SK-N-SH (cell line): ENCODE data around the gene COL25A1. TPM values are rescaled to one million over a fixed set of nuclear protein-coding genes. Genes with fewer than 3 reads are reported as not detected.

Experiments used
- CTCF ChIA-PET: fragments of 300-600, 350-600 bp; formaldehyde crosslinking; extraction: SDS; loops from one replicate; lab custom pipeline; 2021; lab: Yijun Ruan, JAX
- POLR2A ChIA-PET: fragments of 350-600 bp; sonication (Branson Sonifier 250); formaldehyde crosslinking; extraction: SDS; loops from one replicate; lab custom pipeline; 2020; ENCODE audit warnings: antibody characterized with exemption, inconsistent platforms; lab: Yijun Ruan, JAX
- DNase-seq: peaks from one replicate; pipeline ENCODE4 v3.0.0; 2012
- H2AFZ ChIP-seq: fragments of 200-600 bp; sonication (generic); 2 replicates; pipeline ENCODE4 v1.8.1; 2016; ENCODE audit warnings: antibody characterized with exemption, mild to moderate bottlenecking, low read depth
- H3F3A ChIP-seq: fragments of 200-600 bp; sonication (generic); replicated peaks from 2 replicates; pipeline ENCODE3; 2016; ENCODE audit warnings: antibody characterized with exemption, mild to moderate bottlenecking; ENCODE audit not compliant: insufficient read depth
- H3K27ac ChIP-seq, 2 experiments: fragments of 200-500 bp in 1 of 2; fragments of 200-600 bp in 1 of 2; sonication (Bioruptor generic) in 1 of 2; sonication (generic), shearing (Covaris generic) in 1 of 2; 2 replicates each; pipeline versions ENCODE4 v1.5.1 to v1.6.1; 2014 to 2016; ENCODE audit warnings: low read depth in 2 of 2, inconsistent platforms in 1 of 2, low read length in 1 of 2, mild to moderate bottlenecking in 1 of 2, mixed read lengths in 1 of 2
- H3K27me3 ChIP-seq: fragments of 200-600 bp; sonication (generic), shearing (Covaris generic); 2 replicates; pipeline ENCODE4 v1.6.1; 2016; ENCODE audit warnings: mixed run types; ENCODE audit not compliant: insufficient read depth
- H3K36me3 ChIP-seq, 2 experiments: fragments of 200-500 bp in 1 of 2; fragments of 200-600 bp in 1 of 2; sonication (Bioruptor generic) in 1 of 2; sonication (generic) in 1 of 2; replicated peaks in 1 of 2; 2 replicates each; pipeline versions ENCODE3 to v1.5.1; 2014 to 2016; ENCODE audit warnings: low read length in 1 of 2, mild to moderate bottlenecking in 1 of 2; ENCODE audit not compliant: insufficient read depth in 2 of 2, control insufficient read depth in 1 of 2
- H3K4me1 ChIP-seq, 2 experiments: fragments of 200-500 bp in 1 of 2; fragments of 200-600 bp in 1 of 2; sonication (Bioruptor generic) in 1 of 2; sonication (generic), shearing (Covaris generic) in 1 of 2; 2 replicates each; pipeline versions ENCODE4 v1.5.1 to v1.6.1; 2014 to 2016; ENCODE audit warnings: low read depth in 1 of 2, low read length in 1 of 2, mixed run types in 1 of 2; ENCODE audit not compliant: insufficient read depth in 2 of 2, control insufficient read depth in 1 of 2
- H3K4me2 ChIP-seq: fragments of 200-600 bp; sonication (generic), shearing (Covaris generic); 2 replicates; pipeline ENCODE4 v1.6.1; 2017; ENCODE audit warnings: mixed run types
- H3K4me3 ChIP-seq, 2 experiments: fragments of 200-500 bp in 1 of 2; fragments of 200-600 bp in 1 of 2; sonication (Bioruptor generic) in 1 of 2; sonication (generic), shearing (Covaris generic) in 1 of 2; 2 replicates each; pipeline versions ENCODE4 v1.5.1 to v1.8.1; 2014 to 2016; ENCODE audit warnings: low read depth in 2 of 2, inconsistent platforms in 1 of 2, low read length in 1 of 2, mild to moderate bottlenecking in 1 of 2, mixed read lengths in 1 of 2, moderate library complexity in 1 of 2
- H3K79me2 ChIP-seq: fragments of 200-600 bp; sonication (generic); 2 replicates; pipeline ENCODE4 v1.8.1; 2017; ENCODE audit warnings: mild to moderate bottlenecking; ENCODE audit not compliant: insufficient read depth
- H3K9ac ChIP-seq: fragments of 200-600 bp; sonication (generic); 2 replicates; pipeline ENCODE4 v1.6.1; 2017; ENCODE audit warnings: mixed run types
- H3K9me2 ChIP-seq: fragments of 200-600 bp; sonication (generic); 2 replicates; pipeline ENCODE4 v1.6.1; 2017; ENCODE audit warnings: mixed run types
- H3K9me3 ChIP-seq: fragments of 200-600 bp; sonication (generic); 2 replicates; pipeline ENCODE4 v1.6.1; 2017; ENCODE audit warnings: mixed run types, mild to moderate bottlenecking, moderate library complexity
- H4K20me1 ChIP-seq: fragments of 200-600 bp; sonication (generic); 2 replicates; pipeline ENCODE4 v1.6.1; 2017; ENCODE audit warnings: mild to moderate bottlenecking, mixed run types; ENCODE audit not compliant: insufficient read depth
- CTCF ChIP-seq: fragments of 200-600 bp; sonication (generic); IDR thresholded peaks from 2 replicates; pipeline ENCODE4 v1.6.1; 2017; ENCODE audit warnings: antibody characterized with exemption, mild to moderate bottlenecking, moderate library complexity
- ELF1 ChIP-seq: IDR thresholded peaks from 2 replicates; pipeline ENCODE4 v1.4.0; 2012
- EZH2phosphoT487 ChIP-seq: fragments of 200-600 bp; sonication (generic); IDR thresholded peaks from 2 replicates; pipeline ENCODE4 v1.6.1; 2017; ENCODE audit warnings: low read depth, mixed run types, mild to moderate bottlenecking, antibody characterized with exemption, moderate library complexity, borderline replicate concordance
- FOXJ3 ChIP-seq: sonication (generic); formaldehyde crosslinking; IDR thresholded peaks from 2 replicates; pipeline ENCODE4 v1.5.1; 2020; ENCODE audit warnings: mild to moderate bottlenecking, missing genetic modification reagents
- GATA2 ChIP-seq: sonication (generic); formaldehyde crosslinking; IDR thresholded peaks from 2 replicates; pipeline ENCODE4 v1.5.0; 2020; ENCODE audit warnings: mild to moderate bottlenecking, missing genetic modification reagents
- JUND ChIP-seq: IDR thresholded peaks from 2 replicates; pipeline ENCODE4 v1.4.0; 2012
- POLR2AphosphoS5 ChIP-seq: IDR thresholded peaks from 2 replicates; pipeline ENCODE4 v1.6.1; 2012; ENCODE audit warnings: low read depth, low read length
- RAD21 ChIP-seq: IDR thresholded peaks from 2 replicates; pipeline ENCODE4 v1.6.1; 2012; ENCODE audit warnings: mild to moderate bottlenecking, low read length
- RCOR1 ChIP-seq: fragments of 150-350 bp; IDR thresholded peaks from 2 replicates; pipeline ENCODE4 v1.6.1; 2017; ENCODE audit warnings: antibody characterized with exemption, low read length
- RFX5 ChIP-seq: IDR thresholded peaks from 2 replicates; pipeline ENCODE4 v1.6.1; 2012; ENCODE audit warnings: mild to moderate bottlenecking, improper control_type of control experiment, low read length
- RXRA ChIP-seq: IDR thresholded peaks from 2 replicates; pipeline ENCODE4 v1.4.0; 2012; ENCODE audit warnings: low read depth, mild to moderate bottlenecking, borderline replicate concordance
- SIN3A ChIP-seq: IDR thresholded peaks from 2 replicates; pipeline ENCODE4 v1.6.1; 2012; ENCODE audit warnings: low read depth, mild to moderate bottlenecking, low read length, moderate library complexity, borderline replicate concordance
- TAF1 ChIP-seq: IDR thresholded peaks from 2 replicates; pipeline ENCODE4 v1.6.1; 2012; ENCODE audit warnings: low read depth, mild to moderate bottlenecking, low read length, moderate library complexity, borderline replicate concordance
- TCF12 ChIP-seq: IDR thresholded peaks from 2 replicates; pipeline ENCODE4 v1.4.0; 2012
- TEAD4 ChIP-seq: IDR thresholded peaks from 2 replicates; pipeline ENCODE4 v1.4.0; 2012; ENCODE audit warnings: mild to moderate bottlenecking, borderline replicate concordance; ENCODE audit not compliant: insufficient read depth
- USF1 ChIP-seq: IDR thresholded peaks from 2 replicates; pipeline ENCODE4 v1.4.0; 2012; ENCODE audit warnings: low read depth, borderline replicate concordance
- USF2 ChIP-seq: fragments of 150-350 bp; IDR thresholded peaks from 2 replicates; pipeline ENCODE4 v1.6.1; 2017; ENCODE audit warnings: antibody characterized with exemption, low read length, low read depth, borderline replicate concordance
- YY1 ChIP-seq: IDR thresholded peaks from 2 replicates; pipeline ENCODE4 v1.4.0; 2012; ENCODE audit warnings: low read depth, mild to moderate bottlenecking
- ZBTB33 ChIP-seq: IDR thresholded peaks from 2 replicates; pipeline ENCODE4 v1.4.0; 2012; ENCODE audit warnings: low read depth, borderline replicate concordance
- WGBS: methylation state at CpG from one replicate; pipeline ENCODE4 v1.1.6; 2017; ENCODE audit warnings: low lambda C conversion rate; 5-methylcytosine and 5-hydroxymethylcytosine counted together
- polyA plus RNA-seq, 3 experiments: library from polyadenylated mRNA; depleted of rRNA; stranded (reverse); fragments of >200 nt; gene quantifications; 2 replicates each; pipeline ENCODE4 v1.2.3, GENCODE V29; 2012

Gene COL25A1
- polyA plus RNA-seq, 1 of the 3 experiments (the other 2 are of a cell fraction) = not detected

- Histone ChIP-seq H3K9me3 (no peaks in the 10 kb centered on the region), H3F3A (no peaks in the 10 kb centered on the region), H3K79me2 (no peaks in the 10 kb centered on the region), H3K9me2 (no peaks in the 10 kb centered on the region), H3K4me3 (no peak overlapping the region), H3K27ac (no peak overlapping the region), H3K36me3 (no peaks in the 10 kb centered on the region), H4K20me1 (no peaks in the 10 kb centered on the region), H3K9ac (no peak overlapping the region), H3K27me3 (no peaks in the 10 kb centered on the region), H3K4me1 (no peaks in the 10 kb centered on the region), H2AFZ (no peak overlapping the region), H3K4me2 (no peak overlapping the region)
- ChIA-PET CTCF (no interaction called here), POLR2A (no interaction called here)
- 0% methylated on average over 2 of the region's 2 CpGs for WGBS
- TF ChIP-seq FOXJ3 = no peak
- no peak for TF ChIP-seq USF1
- TF ChIP-seq RAD21 = no peak
- no peak for TF ChIP-seq JUND
- no peak for TF ChIP-seq TEAD4
- no peak for TF ChIP-seq YY1
- no peak for TF ChIP-seq SIN3A
- TF ChIP-seq CTCF = no peak
- TF ChIP-seq TAF1 = no peak
- no peak for DNase-seq
These were observed 145.3 kb downstream of the COL25A1 start for GRCh38 chr4:109157205-109157604.

- H3K27me3 ChIP-seq = no peaks in the 10 kb centered on the region
- H2AFZ ChIP-seq = no peak overlapping the region
- POLR2A ChIA-PET = no interaction called here
- no peak for TF ChIP-seq TEAD4
- no peak for TF ChIP-seq JUND
- TF ChIP-seq GATA2 (CRISPR knock-in tag) = no peak
- no peak for TF ChIP-seq EZH2phosphoT487
- no peak for TF ChIP-seq TCF12
- no peak for TF ChIP-seq RCOR1
- no peak for TF ChIP-seq USF2
- no peak for TF ChIP-seq CTCF
- TF ChIP-seq RFX5 = no peak
- no peak for TF ChIP-seq POLR2AphosphoS5
- TF ChIP-seq USF1 = no peak
- no peak for TF ChIP-seq ZBTB33
- TF ChIP-seq ELF1 = no peak
- TF ChIP-seq RXRA = no peak
- no peak for TF ChIP-seq SIN3A
- TF ChIP-seq TAF1 = no peak
These were observed 146.1 kb downstream of the COL25A1 start for GRCh38 chr4:109156356-109156755.

More at GRCh38 chr4:109156356-109156755, 146.1 kb downstream of the COL25A1 start:
- no peaks in the 10 kb centered on the region for H3K4me1 ChIP-seq
- no peaks in the 10 kb centered on the region for H4K20me1 ChIP-seq
- H3K36me3 ChIP-seq = no peaks in the 10 kb centered on the region
- H3K9me3 ChIP-seq = no peaks in the 10 kb centered on the region
- WGBS = 8% methylated on average over 2 of the region's 2 CpGs
- no peaks in the 10 kb centered on the region for H3F3A ChIP-seq
- CTCF ChIA-PET = no interaction called here
- H3K79me2 ChIP-seq = no peaks in the 10 kb centered on the region
- no peaks in the 10 kb centered on the region for H3K9me2 ChIP-seq
- H3K9ac ChIP-seq = no peak overlapping the region
- no peak overlapping the region for H3K4me2 ChIP-seq
- H3K4me3 ChIP-seq = no peak overlapping the region
- H3K27ac ChIP-seq = no peak overlapping the region
- DNase-seq = no peak
